Stimulated activated CD4-positive, alpha-beta T cell treated with anti-CD3 and anti-CD28 coated beads, Interleukin-4, amount 100 ng/mL, for 24 hours (primary cell): ENCODE measurements around the gene PHKA1.
"Not testable (repeated sequence)": the region's sequence is repeated elsewhere in the genome, so short reads cannot be mapped to it uniquely, and the experiment has no call there.

Source experiments
- DNase-seq: peaks from one replicate; pipeline ENCODE4 v3.0.0-alpha.2; 2020

Gene PHKA1

DNA sequence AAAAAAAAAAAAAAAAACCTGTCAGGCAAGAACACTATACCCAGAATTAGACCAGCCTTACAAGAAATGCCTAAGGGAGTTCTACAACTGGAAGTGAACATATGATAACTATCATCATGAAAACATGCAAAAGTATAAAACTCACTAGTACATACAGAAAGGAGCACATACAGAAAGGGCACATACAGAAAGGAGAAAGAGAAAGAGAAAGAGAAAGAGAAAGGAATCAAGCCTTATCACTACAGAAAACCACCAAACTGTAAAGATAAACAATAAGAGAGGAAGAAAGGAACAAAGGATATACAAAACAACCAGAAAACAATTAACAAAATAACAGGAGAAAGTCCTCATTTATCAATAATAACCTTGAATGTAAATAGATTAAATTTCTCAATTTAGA, 50.4 kb downstream of the PHKA1 start:
- no peak for DNase-seq

DNA sequence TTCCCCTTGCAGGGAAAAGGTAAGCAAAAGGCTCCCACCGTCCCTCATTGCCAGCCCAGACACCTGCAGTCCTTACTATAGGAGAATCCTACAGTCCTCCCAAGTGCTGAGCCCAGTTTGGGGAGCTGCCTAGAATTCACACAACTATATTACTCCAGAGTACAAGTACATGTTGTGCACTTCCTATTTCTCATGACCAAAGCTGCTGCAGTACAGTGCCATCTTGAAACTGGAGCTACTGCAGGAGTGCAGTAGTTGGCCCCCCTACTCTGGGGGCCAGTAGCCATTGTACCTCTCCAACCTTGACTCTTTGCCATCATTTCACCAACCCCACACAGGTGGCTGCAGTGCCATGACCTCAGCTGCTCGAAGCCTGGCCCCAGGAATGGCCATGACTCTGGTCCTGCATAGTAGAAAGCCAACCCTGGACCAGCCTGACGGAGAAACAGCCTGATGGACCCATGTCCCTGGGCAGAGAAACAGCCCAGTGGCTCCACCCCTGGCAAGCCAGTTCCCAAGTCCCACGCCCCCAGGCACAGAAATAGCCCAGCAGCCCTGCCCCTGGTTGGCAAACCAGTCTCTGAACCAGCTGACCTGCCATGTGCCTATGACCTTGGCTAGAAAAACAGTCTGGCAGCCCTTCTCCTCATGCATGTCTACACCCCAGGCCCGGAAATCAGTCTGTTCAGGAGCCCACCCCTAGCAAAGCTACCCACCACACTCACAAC, 51.9 kb downstream of the PHKA1 start:
- no peak for DNase-seq

DNA sequence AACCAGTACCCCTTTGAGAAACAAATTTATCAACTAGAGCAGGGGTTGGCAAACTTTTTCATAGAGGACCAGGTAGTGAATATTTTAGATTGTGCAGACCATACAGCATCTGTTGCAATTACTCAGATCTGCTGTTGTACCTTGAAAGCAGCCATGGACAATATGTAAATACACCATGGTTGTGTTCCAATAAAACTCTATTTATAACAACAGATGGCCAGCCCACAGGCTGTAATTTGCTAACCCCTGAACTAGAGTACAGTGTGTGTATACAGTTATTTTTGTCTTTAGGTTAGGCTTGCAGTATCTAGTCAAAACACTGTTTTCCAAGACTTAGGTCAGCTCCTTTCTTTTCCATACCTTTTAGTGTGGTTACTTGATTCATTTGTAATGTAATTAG, 54.4 kb downstream of the PHKA1 start:
- DNase-seq = no peak

DNA sequence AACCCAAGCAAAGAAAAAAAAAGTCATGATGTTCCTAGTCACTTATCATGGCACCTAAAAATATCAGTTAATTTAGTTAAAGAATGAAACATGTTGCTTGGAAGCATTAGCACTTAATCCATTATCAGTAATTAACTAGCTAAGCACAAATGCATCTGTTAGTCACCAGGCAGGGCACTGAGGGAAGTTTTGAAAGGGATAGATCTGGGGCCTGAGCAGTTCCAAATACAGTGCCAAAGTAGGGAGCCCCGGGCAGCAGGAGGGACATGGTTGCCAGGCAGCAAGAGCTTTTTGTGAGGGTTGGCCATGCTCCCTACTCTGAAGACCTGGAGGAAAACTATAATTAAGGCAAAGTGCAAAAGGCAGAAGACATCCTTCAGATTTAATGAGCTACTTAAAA, 62.0 kb downstream of the PHKA1 start:
- DNase-seq = no peak

DNA sequence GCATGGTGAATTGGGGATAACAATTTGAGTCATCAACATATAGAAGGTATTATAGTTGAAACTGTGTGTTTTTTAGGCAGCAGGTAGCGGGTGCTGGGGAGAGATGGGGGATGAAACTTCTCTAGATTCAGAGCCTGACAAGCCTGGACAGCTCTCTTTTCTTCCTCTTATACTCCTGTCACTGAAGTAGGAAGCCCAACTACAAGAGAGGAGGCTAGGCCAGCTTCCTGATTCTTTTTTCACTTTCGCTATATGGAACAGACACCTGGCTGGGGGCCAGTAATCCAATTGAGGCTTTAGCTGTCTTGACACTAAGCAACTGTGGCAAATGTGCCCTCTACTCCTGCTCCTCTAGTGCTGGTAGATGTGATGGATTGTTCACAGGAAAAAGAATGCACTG, 69.2 kb downstream of the PHKA1 start:
- DNase-seq = no peak

DNA sequence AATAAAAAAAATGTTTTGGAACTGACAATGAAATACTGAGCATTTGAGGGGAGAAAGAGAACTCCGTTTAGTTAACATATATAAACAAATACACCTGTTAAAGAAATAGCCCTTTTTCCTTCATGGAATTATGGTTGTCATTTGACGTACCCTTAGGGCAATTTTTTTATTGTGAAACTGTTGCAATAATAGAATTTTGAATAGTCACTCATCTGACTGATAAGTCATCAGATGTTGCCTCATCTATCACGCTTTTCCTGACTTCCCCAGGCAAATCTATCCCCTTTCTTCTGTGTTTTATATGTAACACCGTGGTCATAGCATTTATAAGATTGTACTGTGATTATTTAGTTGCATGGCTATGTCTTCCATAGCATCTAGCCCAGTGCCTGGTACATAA, 72.5 kb downstream of the PHKA1 start:
- DNase-seq = no peak

DNA sequence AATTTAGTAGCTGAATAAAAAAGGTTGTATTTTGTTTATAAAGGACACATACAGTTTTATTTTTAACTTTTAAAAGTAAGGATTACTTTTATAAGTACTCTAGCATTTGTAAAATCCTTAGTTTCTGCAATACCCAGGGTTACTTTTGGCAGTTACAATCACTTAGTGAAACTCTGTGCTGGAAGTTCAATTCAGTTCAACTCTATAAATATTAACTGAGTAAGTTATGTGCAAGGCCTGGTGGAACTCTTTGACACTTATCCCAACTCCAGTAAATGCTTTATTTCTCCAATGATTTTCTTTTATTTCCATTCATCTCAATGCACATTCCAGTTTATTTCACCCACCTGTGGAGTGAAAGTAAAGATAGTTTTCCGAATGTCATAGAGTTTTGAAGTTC, 78.2 kb downstream of the PHKA1 start:
- DNase-seq = no peak

DNA sequence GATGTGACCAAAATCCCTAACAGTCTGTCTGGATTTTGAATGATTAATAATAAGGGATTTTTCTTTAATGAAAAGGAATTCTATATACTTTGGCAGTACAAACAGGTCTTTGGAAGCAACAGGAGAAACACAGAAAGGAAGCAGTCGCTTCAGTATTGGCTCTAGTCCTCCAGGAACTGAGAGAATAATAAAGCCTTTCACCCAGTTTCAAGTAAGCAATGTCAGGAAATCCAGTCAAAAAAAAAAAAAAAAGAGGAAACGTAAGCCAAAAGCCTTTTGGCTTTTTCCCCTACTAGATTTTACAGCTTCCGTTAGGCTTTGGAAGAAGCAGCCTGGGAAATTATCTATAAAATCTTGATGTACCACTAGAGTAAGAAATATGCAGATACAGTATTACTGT, 79.8 kb downstream of the PHKA1 start:
- DNase-seq = no peak

DNA sequence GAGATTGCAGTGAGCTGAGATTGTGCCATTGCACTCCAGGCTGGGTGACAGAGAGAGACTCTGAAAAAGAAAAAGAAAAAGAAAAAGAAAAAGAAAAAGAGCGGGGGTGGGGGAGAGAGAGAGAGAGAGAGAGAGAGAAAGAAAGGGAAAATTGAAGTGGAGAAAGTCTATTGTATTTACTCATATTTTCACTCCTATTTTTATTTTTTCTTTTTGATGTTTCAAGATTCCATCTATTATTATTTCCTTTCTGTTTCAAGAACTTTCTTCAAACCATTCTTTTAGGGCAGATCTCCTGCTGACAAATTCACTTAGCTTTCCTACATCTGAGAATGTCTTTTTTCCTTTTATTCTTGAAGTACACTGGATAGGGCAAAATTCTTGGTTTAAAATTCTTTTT, 83.9 kb downstream of the PHKA1 start:
- no peak for DNase-seq

DNA sequence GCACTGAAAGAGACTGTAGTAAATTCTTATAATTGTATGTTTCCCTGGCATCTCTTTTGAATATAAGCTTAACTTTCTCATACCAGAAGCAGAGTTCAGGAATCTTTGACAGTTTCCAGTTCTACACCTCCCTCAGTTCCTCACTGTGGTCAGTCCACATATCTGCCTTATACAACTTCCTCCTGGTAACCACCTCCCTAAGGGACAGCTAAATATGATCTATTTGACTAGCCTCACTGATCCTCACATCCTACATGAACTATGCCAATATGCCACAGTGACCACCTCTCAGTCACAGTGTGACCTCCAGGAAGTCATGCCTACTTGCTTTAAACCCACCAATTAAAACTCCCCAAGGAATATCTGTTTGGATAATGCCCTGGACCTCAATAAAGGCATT, 89.9 kb downstream of the PHKA1 start:
- no peak for DNase-seq

DNA sequence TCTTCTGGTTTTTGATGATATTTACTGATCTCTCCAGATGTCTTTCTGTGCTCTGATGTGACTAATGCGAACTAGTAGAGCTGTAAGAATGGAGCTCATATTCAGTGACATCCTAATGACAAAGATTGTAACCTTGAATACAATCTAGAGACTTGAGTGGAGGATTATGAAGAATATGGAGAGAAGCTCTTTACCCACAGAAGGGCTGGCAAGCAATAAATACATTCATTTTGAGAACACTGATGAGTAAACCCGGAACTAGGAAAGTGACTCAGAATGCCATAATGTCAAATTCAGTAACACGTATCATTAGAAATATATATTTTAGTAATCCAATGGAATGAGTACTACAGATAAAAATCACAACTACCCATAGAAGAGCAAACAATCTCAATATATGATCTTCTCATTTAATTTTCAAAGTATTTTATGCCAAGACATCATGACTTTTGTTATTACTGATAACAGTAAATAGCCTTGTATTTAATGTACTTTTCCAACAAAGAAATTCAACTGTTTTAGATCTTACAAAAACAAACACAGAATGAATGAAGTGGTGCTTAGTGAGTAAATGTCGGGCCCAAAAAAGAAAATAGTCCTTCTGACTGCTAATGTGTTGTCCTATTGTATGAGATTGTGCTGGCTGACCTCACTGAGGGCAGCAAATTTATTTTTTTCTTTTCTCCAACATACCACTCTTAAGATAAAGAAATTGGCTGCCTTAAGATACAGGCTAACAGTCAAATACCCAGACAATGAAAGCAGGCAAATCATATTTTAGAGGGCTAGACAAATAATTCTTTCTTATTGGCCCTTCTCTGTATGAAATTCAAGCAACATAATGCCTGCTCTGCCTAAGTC, 92.3 kb downstream of the PHKA1 start:
- peak; percentile 11 for DNase-seq

DNA sequence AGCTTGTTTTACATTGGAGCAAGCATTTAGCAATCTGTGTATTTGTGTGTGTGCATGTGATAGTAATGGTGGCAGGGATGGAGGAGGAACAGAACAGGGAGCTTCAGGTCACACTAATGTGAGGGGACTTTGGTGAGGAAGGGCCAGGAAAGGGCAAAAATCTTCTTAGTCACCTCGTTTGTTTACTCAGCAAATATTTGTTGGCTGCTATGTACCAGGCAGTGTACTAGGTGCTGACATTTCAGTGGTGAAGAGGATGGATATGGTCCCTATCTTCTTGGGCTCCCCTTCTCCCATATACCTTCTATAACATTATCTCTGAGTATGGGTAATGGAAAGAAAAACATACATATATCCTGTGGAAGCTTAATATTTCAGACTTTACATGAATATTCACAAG, 92.9 kb downstream of the PHKA1 start:
- DNase-seq = no peak

DNA sequence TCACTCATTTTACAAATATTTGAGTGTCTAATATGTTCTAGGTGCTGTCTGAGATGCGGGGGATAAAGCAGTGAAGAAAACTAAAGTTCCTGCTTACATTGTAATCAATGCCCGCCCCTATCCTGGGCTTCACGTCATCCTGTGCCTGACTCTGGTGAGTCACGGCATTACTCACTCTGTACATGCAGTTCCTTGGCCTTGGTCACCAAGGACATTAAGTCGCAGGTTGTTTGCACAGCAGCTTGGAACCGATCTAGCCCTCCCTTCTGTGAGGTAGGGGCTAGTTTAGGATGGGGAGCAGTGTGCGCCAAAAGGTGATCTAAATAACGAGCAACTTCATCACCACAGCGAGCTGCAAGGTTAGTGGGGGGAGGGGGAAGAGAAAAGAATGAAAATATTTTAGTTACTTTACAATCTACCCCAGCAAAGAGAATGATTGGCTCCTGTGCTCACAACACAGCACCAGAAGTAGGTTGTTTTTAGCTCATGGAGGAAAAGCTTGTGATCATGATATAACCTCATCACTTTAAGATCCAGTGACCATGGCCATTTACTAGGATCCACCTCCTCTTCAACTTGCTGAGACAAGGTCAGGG, 93.5 kb downstream of the PHKA1 start:
- DNase-seq = peak; percentile 51

DNA sequence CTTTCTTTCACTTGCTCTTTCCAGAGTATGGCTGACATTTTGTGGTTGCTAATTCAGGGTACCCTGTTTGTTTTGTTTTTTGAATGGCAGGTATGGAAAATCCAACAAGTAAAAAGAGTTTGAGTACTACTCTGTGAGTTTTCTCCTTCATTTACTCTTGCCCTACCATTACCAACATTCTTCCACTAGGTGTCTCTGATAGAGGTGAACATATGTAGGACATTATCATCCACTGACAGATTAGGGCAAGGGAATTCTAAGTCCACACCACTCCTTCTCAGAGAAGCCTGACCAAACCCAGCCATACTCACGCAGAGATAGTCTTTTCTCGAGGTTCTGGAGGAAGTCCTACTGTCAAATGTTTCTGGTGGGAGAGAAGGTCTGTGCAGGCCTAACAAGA, 104.8 kb downstream of the PHKA1 start:
- DNase-seq = no peak

DNA sequence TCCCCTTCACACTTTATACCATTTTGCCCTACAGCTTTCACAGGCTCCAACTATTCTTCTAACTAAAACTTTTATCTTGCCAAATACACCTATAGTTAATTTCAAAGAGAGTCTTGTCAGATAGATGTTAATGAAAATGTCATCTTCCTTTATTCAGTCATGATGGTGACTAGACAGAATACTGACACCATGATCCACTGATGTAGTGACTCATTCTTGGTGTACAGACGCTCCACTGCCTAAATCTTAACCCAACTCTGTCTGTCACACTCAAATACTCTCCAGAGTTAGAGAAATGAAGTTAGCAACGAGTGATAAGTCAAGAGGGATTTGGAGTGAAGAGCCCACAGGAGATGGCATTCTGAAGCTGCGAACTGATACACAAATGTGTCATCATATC, 109.4 kb downstream of the PHKA1 start:
- no peak for DNase-seq

DNA sequence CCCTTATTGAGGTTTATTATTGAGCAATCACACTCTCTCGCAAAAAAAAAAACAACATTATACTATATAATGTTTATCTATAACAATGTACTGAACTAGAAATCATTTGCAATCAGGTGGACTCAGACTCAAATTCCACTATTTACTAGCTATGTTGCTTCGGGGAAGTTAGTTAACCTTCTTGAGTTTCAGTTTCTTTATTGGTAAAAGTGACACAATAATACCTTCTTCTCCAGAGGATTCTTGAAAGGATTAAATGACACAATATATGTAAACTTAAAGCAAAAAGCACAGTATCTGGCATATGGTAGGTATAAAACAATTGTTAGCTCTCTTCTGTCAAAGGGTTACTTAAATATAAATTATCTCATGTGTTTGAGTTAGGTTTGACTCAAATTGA, 110.0 kb downstream of the PHKA1 start:
- no peak for DNase-seq

DNA sequence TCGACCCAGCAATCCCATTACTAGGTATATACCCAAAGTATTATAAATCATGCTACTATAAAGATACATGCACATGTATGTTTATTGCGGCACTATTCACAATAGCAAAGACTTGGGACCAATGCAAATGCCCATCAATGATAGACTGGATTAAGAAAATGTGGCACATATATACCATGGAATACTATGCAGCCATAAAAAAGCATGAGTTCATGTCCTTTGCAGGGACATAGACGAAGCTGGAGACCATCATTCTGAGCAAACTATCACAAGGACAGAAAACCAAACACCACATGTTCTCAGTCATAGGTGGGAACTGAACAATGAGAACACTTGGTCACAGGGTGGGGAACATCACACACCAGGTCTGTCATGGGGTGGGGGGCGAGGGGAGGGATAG, 123.1 kb downstream of the PHKA1 start:
- DNase-seq = not testable (repeated sequence)

DNA sequence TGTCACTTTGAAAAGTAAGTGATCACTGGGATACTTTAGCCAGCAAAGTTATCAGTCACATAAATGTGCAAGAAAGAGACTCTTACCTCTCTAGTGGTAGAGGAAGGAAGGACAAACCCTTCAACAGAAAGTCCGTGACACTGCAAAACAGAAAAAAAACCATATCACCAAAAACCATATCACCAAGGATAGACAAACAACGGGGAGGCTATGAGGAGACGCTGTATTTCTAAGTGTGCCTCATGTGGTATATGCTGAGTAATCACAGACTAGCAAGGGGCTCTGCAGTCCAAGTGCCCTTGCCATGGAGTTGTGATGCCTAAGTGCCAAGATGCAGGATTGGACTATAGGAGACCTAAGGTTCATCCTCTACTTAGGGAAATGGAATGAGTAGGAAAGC, 129.9 kb downstream of the PHKA1 start:
- DNase-seq = no peak

DNA sequence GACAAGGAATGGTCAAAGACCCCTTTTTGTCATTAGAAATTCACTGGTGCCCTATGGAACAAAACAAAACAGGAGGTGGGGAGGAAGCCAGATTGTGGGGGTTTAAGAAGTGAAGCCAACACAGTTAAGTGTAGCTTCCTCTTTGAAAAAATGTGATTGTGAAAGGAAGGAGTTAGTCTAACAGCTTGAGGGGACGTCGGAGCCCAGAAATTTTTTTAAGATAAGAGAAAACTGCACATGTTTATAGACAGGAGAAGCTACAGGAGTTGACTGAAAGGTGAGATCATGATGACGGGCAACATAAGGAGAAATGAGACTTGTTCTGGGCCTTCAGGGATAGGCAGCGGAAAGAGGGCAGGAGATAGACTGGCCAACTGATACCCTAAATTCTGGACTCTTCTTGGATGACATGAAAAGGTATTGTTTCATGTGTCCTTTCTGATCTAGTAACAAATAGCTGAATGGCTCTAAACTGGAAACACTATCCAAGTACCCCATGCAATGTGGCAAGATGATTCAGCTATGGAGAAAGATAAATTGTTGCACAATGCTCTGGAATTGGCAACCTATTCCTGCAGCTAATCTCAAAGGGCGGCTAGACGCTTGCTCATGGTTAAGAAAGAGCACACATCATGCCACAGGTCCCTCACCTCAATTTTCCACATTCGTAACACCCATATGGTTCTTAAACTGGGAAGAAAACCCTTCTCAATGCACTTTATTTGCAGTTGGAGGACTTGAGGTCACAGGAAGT, 137.8 kb downstream of the PHKA1 start:
- DNase-seq = no peak

DNA sequence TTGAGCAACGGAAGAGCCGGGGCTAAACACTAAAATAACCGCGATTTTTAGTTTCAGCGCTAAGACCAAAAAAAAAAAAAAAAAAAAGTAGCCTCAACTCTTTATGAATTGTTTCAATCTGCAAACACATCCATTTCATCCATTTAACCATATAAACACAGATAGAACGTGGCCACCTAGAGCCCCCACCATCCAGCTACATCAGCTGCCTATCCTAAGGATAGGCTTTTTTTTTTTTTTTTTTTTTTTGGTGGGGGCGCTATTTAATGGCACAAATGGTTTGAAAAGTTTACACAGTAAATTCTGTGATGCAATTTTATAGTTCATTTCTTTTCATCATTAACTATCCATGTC, 141.0 kb downstream of the PHKA1 start:
- no peak for DNase-seq

DNA sequence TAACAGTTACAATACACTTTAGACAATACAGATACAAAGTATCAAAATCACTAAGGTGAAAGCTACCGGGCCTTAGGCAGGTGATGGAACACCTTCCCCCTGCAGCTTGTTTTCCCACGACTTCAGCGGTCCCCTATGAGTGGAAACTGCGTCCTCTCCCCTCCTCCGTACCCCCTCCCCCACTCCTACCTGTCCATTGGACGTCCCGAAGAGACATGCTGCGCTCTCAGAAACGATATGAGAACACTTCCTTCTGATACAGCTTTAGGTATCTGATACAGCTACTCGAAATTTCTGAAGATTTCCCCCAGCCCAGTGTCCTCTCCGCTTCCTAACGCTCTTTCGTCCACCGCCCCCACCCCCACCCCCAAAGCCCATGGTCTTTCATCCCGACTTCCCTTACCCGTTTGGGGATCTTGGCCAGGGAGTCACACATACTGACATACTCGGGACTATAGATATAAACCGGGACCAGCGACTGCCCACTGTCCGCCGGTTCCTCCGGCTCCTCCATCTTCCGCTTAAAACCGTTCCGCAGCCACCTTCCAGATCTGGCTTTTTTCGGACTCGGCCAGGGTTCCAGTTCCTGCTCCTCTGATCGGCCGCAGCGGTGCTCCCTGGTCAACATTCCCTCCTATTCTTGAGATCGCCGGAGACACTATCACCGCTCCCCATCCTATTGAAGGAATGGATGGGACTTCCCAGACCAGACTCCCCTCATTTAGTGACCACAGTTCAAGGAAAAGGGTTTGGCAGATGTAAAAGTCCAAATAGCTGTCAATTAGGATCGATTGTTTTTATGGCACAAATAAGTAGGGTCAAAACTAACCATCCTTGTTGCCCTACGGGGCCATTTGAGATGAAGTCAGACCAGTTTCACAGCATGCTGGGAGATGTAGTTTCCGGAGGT, 141.6 kb downstream of the PHKA1 start, which contains the start of gene HDAC8:
Gene HDAC8 (minus strand): TSS at position 596 of the 910 bp plus-strand sequence. CDS start 82 bp downstream, at position 514.
- peak; percentile 47 for DNase-seq

DNA sequence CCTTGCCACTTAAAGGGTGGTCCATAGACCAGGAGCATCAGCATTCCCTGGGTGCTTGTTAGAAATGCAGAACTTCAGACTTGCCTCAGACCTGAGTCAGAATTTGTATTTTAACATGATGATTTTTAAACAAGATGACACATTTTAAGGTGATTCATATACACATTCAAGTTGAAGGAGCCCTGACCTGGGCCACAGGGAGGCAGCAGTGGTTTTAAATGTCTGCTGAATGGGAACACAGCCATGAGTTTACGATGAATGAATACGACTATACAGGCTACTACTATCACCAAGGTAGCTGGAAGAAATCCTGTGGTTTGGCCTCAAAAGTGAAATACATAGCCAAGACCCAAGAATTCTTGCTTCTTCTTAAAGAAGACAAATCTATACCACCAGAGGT, 144.3 kb downstream of the PHKA1 start:
- DNase-seq = peak; percentile 4
